GM18870 (cell line): ENCODE results near the gene PPP3CB.

ENCODE experiments used
- ATAC-seq: cut with Tn5 transposase; IDR thresholded peaks from one replicate; pipeline ENCODE4 v1.9.1; 2021; ENCODE audit warnings: moderate library complexity; ENCODE audit not compliant: unreplicated experiment

The PPP3CB gene

DNA sequence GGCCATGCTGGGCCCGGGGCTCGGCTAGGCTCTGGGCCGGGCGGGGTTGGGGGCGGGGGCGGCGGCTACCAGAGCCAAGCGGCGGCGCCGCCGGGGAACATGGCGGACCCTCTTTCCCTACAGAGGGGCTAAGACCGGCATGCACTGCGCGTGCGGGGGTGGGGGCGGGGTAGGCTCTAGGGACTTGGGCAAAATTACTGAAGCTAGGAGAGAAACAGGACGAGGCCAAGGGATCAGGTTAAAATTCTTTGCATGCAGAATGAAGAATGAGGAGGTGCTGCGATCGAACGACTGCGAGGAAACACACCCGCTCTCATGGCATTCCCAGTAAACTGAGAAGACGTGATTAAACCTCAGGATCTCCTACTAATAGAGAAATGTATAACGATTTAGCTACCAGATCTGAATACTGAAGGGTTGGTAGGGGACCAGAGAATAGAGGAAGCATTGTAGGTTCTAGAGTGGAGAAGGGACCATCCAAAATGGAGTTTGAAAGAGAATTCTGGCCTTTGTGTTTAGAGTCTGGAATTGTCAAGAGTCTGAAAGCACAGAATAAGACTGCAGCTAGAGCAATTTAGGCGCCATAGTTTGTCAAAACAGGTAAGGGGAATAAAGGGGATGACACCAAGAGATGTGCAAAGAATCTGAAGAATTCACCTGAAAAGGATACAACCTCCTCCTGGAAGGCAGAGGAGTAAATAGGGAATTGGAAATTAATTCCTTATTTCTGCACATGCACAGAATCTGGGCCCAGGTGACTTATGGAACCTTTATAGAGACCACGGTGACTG lies at the start of gene PPP3CB:
PPP3CB (minus strand) TSS at position 141 of the 791 bp plus-strand sequence; CDS start at position 6, 135 bp downstream.
- ATAC-seq: peak; percentile 49

DNA sequence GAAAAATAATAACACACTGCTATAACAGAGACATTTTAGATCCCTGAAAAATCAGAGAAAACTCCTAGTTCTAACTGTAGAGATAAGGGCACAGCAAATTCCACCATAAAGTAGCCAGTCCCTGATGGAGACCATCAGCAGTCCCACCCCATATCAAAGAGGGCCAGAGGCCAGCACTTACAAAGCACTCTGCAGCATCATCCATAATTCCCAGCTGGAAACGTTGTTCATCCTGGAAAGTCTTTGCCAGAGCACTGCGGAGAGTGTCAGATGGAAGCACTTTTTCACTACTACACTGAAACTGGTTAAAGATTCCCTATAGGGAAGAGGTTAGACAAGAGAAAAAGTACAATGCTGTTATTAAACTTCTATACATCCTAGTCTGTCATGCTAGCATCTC lies 49.5 kb upstream of the PPP3CB start:
- ATAC-seq: no peak

DNA sequence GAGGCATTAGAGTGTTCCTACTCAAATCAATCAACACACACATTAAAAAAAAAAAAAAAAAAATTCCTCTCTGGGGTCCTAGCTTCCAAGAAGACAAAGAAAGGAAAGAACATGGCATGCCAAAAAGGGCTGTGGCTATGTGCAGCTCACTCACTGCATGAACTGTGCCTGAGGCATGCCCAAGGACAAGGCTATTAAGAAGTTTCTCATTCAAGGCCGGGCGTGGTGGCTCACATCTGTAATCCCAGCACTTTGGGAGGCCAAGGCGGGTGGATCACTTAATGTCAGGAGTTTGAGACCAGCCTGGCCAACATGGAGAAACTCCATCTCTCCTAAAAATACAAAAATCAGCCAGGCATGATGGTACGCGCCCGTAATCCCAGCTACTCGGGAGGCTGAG lies 41.9 kb upstream of the PPP3CB start:
- no peak for ATAC-seq

DNA sequence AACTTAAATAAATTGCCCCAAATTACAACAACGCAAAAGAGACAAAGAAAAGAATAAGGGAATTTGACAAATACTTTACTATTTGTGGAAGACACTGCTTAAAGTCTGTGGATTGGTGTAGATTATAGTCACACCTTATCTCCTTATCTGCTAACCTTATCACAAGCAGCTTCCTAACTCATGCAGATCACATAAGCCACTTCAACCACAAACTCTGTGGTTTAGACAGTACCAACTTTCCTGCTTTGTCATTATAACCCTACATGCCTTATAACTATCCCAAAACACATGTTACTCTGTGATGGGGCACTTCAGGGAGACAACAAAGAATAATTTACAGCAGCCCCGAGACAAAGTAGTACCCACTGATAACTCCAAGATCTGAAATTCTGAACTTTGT lies 41.5 kb upstream of the PPP3CB start:
- no peak for ATAC-seq

- no peak for ATAC-seq
Observed at GRCh38 chr10:73534857-73535256, 39.0 kb upstream of the PPP3CB start.

- no peak for ATAC-seq
Observed at GRCh38 chr10:73529089-73529832, 33.4 kb upstream of the PPP3CB start.

DNA sequence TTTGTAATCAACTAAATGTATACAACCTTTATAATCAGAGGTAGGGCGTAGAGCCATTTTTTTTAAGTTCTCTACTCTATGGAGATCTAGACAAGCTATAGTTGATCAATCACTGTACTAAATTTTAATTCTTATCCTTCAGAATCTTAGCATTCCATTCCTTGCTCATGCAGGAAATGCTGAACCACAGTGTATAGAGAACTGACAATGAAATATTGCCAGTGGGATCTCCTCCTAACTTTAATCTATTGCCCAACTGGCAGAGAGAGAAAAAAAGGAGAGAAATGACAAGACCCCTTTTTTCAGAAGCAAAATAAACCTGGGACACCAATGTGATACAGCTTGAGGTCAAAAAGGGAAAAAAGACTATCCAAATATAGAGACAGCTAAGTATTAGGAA lies 26.4 kb upstream of the PPP3CB start:
- ATAC-seq: no peak

- ATAC-seq: no peak
Observed at GRCh38 chr10:73519336-73519735, 23.5 kb upstream of the PPP3CB start.

- no peak for ATAC-seq
Observed at GRCh38 chr10:73517166-73517888, 21.5 kb upstream of the PPP3CB start.

- ATAC-seq: no peak
Observed at GRCh38 chr10:73512207-73512743, 16.5 kb upstream of the PPP3CB start.

DNA sequence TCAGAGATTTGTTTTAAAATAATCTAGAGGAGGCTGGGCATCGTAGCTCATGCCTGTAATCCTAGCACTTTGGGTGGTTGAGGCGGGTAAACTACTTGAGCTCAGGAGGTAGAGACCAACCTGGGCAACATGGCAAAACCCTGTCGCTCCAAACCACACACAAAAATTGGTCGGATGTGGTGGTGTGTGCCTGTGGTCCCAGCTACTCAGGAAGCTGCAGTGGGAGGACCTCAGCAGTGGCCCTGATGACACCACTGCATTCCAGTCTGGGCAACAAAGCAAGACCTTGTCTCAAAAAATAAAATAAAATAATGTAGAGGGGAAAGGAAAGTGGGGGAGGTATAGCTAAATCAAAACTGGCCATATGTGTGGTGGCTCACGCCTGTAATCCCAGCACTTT lies 13.9 kb upstream of the PPP3CB start:
- no peak for ATAC-seq

GRCh38 chr10:73506491-73506890 lies 10.7 kb upstream of the PPP3CB start:
- no peak for ATAC-seq

- no peak for ATAC-seq
Observed at GRCh38 chr10:73506074-73506473, 10.2 kb upstream of the PPP3CB start.

DNA sequence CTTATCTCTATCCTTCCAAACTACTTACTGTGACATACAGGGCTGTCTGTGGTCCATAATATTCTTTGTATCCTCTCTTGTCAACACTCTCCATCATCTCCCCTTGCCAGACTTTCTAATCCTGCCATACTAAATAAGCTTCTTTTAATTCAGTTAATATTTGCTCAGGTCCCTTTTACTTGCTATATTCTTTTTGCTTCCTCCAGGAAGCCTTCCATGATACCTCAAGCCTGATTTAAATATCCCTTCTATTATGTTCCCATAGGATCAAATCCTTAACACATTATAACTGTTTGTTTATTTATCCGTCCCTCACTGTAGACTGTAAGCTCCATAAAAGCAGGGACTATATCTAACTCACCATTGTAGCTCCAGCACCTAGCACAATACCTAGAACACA lies 7.2 kb upstream of the PPP3CB start:
- ATAC-seq: no peak

- ATAC-seq: no peak
Observed at GRCh38 chr10:73501651-73502050, 5.8 kb upstream of the PPP3CB start.

DNA sequence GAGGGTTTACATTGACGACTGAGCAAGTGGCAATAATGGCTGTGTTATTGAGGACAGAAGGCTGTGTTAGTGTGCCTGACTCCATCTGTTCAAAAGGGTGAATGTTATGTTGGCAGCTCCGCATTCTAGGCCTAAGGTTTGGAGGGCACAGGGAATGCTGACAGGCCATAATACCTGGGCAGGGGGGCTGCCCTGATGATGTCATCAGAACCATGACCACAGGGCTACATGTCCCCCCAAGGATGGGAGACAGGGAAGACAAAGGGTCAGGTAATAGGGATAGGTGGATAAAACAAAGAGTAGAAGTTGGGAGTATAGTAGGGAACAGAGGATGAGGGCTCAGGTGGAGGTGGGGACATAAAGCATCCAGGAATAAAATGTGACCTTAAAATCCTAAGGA lies 1.8 kb upstream of the PPP3CB start:
- no peak for ATAC-seq

- peak; percentile 69 for ATAC-seq
Observed at GRCh38 chr10:73495226-73495883, 469 bp downstream of the PPP3CB start.

- no peak for ATAC-seq
Observed at GRCh38 chr10:73494877-73495225, 973 bp downstream of the PPP3CB start.

GRCh38 chr10:73494213-73494612 lies 1.6 kb downstream of the PPP3CB start:
- ATAC-seq: no peak

DNA sequence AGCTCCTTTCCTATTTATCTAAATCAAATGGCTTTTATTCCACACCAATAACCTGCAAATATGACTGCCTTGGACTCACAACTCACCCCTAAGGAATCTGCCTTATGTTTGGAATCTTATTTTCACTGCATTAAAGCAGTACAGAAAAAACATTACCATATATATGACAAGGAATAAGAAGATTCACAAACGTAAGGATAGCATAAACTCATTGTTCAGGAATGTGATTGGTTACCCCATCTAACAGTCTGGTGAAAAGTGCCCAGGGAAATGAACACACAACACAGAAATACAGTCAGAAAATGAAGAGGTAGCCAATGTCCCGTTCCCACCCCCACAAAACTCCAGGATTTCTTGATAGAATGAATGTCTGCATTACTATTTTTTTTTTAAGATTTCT lies 2.0 kb downstream of the PPP3CB start:
- ATAC-seq: no peak

DNA sequence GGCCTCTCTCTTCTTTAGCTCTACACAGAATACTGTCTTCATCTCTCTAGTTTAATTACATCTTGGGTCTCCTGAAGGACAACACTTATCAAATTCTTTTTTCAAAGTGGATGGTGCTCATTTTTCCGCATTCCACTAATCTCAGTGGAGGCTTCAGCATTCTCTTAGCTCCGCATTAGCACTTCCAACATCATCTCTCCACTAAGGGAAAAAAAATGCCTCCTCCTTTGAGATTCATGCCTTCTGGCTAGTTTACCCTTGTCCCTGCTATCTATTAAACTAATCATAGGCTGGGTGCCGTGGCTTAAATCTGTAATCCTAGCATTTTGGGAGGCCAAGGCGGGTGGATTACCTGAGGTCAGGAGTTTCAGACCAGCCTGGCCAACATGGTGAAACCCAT lies 9.2 kb downstream of the PPP3CB start:
- ATAC-seq: no peak
